H7 (cell line): Measurements from ENCODE around the gene ASB3. TPM values are rescaled to one million over a fixed set of nuclear protein-coding genes. Genes with fewer than 3 reads are reported as not detected.
A peak's percentile ranks its signal among the peaks of the same experiment; 100 is the strongest.
"Not testable (repeated sequence)": the region's sequence is repeated elsewhere in the genome, so short reads cannot be mapped to it uniquely, and the experiment has no call there.

ENCODE experiments used
- DNase-seq: peaks from one replicate; pipeline ENCODE4 v3.0.0; 2012
- H3K27me3 ChIP-seq: 2 replicates; pipeline ENCODE4 v1.6.0; 2011; ENCODE audit warnings: mild to moderate bottlenecking, low read length; ENCODE audit not compliant: control insufficient read depth, insufficient read depth
- H3K36me3 ChIP-seq: replicated peaks from 2 replicates; pipeline ENCODE4 v1.5.1; 2011; ENCODE audit warnings: low read length; ENCODE audit not compliant: control insufficient read depth, insufficient read depth
- H3K4me3 ChIP-seq: 2 replicates; pipeline ENCODE4 v1.5.1; 2011; ENCODE audit warnings: low read depth, mild to moderate bottlenecking, control low read depth, low read length, moderate library complexity; ENCODE audit not compliant: insufficient read depth
- total RNA-seq: library from RNA; depleted of rRNA; stranded (reverse); fragments of >200 nt; shearing (Covaris generic); gene quantifications from 2 replicates; pipeline ENCODE4 v1.2.3, GENCODE V29; 2014

Gene ASB3
- total RNA-seq, 1 experiment from 2014 or later: 49.2 TPM

DNA sequence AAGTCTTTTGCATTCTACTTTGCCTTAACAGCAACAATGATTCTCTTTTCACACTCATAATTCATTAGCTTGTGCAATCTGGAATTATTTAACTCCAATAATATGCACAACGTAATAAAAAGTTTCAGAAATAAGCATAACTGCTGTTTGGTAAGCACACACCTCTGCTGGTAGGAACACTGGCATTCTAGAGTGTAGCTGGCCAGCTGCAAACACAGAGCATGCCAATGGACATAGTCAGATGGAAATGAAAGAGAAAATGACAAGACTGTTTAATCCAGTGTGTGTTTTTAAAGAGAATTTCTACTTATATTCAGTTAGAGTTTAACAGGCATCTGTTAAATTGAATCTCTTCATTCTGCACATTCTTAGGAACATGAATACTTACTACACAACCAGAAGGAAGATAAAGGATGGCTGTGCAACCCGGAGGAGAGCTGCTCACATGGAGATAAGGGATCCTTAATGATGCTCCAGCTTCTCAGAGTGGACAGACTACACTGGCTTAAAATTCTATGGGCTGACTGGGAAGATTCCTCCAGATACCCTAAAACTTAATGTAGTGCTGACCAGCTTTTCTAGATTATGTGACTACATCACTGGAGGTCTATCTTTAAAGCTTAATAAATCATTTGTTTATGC, 113.8 kb downstream of the ASB3 start:
- Histone ChIP-seq H3K36me3 (no peaks in the 10 kb centered on the region), H3K27me3 (no peaks in the 10 kb centered on the region), H3K4me3 (no peak overlapping the region)
- DNase-seq: no peak

DNA sequence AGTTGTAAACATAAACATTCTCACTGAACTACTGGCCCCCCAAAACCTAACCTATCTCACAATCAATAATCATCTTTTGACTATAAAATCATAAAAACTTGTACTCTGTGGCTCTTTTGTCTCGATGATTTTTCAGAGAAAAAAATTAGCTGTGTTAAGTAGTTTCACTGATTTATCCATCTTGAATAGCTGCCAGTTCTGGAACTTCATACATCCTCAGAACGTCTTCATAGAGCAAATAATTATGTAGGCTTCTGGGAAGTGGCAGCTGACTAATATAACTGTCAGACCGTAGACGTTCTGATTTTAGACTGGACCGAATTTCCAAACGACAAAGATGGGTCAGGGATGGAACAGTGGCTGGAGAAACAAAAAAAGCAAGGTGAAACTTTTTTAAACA, 116.4 kb downstream of the ASB3 start:
- H3K27me3 ChIP-seq: no peaks in the 10 kb centered on the region
- no peak for DNase-seq
- H3K4me3 ChIP-seq: no peak overlapping the region
- H3K36me3 ChIP-seq: no peaks in the 10 kb centered on the region

DNA sequence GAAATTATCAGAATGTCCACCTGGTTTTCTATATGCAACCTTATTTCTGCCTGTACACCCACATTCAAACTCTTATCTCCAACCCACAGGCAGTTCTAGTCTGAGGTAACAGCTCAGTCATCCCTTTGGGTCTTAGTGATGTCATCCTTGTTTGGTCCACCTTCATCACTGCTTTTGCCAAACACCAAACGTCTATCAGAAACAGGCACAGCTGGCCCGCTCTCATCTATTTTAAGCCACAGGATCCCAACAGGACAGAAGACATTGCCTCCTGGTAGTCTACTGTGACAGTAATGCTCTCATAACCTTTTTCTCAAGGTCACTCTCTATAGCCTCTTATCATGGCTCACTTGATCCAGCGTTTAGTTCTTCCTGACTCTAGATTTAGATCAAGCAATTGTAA, 118.1 kb downstream of the ASB3 start:
- no peak for DNase-seq
- H3K27me3 ChIP-seq: no peaks in the 10 kb centered on the region
- H3K36me3 ChIP-seq: no peaks in the 10 kb centered on the region
- no peak overlapping the region for H3K4me3 ChIP-seq

DNA sequence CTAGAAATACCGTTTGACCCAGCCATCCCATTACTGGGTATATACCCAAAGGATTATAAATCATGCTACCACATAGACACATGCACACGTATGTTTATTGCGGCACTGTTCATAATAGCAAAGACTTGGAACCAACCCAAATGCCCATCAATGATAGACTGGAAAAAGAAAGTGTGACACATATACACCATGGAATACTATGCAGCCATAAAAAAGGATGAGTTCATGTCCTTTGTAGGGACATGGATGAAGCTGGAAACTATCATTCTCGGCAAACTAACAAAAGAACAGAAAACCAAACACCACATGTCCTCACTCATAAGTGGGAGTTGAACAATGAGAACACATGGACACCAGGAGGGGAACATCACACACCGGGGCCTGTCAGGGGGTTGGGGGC, 119.6 kb downstream of the ASB3 start:
- H3K36me3 ChIP-seq, DNase-seq, H3K27me3 ChIP-seq, H3K4me3 ChIP-seq: not testable (repeated sequence)

DNA sequence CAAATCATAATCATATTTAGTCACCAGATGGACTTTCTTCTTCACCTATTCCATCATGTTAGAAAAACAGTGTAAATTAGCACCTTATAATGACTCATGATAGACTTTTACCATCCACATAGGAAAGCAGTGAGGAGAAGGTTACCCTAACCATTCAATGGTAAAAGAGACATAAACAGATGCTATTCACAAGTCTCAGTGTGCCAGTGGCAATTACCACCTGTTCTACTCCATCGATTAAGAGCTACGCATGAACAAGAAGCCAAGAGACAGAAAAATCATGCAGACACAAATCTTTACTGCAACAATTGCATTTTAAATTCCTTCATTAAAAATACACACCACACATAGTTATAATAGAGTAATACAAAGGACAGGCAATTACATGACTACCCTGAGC, 125.9 kb downstream of the ASB3 start:
- no peaks in the 10 kb centered on the region for H3K27me3 ChIP-seq
- DNase-seq: no peak
- no peaks in the 10 kb centered on the region for H3K36me3 ChIP-seq
- H3K4me3 ChIP-seq: no peak overlapping the region

DNA sequence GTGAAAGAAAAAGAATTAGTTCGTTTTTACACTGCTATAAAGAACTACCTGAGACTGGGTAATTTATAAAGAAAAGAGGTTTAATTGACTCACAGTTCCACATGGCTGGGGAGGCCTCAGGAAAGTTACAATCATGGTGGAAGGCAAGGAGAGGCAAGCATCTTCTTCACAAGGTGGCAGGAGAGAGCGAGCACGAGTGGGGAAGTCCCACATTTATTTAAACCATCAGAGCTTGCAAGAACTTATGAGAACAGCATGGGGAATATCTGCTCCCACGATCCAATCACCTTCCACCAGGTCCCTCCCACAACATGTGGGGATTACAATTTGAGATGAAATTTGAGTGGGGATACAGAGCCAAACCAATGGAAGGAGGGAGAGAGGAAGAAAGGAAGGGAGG, 128.3 kb downstream of the ASB3 start:
- H3K36me3 ChIP-seq, DNase-seq, H3K27me3 ChIP-seq, H3K4me3 ChIP-seq: not testable (repeated sequence)

DNA sequence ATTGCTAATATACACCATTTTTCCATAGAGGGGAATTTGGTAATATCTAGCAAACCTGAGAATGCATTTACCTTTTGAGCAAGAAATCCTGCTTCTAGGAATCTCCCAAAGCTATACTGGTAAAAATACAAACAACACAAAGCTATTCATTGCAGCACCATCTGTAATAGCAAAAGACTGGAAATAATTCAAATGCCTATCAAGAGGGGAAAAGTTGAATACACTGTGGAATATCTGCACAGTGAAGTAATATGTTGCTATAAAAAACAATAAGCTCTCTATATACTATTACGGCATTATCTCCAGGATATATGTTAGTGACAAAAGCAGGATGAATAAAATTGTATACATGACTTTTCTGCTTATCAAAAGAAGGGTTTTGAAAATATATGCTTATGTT, 131.5 kb downstream of the ASB3 start:
- no peak overlapping the region for H3K4me3 ChIP-seq
- H3K27me3 ChIP-seq: no peaks in the 10 kb centered on the region
- no peaks in the 10 kb centered on the region for H3K36me3 ChIP-seq
- DNase-seq: no peak

DNA sequence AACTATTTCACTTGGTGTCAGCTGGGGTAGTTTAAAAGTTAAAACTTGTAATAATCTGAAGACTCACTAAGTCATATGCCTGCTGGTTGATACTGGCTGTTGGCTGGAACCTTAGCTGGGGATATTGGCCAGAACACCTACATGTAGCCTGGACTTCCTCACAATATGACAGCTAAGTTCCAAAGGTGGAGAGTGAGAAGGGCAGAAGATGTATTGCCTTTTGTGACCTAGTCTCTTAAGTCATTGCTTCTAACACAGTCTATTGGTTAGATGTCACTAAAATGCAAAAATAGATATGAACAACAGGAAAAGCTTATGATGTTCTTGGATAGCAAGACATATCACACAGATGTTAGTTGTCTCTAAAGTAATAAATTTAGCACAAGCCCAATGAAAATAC, 132.4 kb downstream of the ASB3 start:
- no peaks in the 10 kb centered on the region for H3K27me3 ChIP-seq

DNA sequence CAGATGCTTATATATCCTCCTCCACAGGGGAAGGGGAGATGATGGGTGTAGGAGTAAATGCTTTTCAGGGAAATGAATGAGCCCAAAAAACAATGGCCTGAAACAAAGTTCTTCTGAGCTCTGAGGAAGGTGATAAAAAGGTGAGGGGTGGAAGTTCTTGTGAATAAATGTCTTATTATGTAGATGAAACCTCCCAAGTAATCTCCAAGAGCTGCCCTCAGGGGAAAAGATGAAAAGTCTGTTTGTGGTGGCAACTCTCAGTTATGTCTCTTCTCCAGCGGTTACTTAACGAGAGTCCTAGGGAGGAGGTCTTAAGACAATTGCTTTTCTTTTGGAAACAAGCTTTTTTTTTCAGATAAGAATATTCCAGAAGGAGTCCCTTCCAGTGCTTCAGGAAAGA, 134.6 kb downstream of the ASB3 start:
- Histone ChIP-seq H3K4me3 (no peak overlapping the region), H3K27me3 (no peaks in the 10 kb centered on the region), H3K36me3 (no peaks in the 10 kb centered on the region)
- DNase-seq: no peak

More for the DNA sequence above, 132.4 kb downstream of the ASB3 start:
- H3K36me3 ChIP-seq: no peaks in the 10 kb centered on the region
- H3K4me3 ChIP-seq: no peak overlapping the region
- DNase-seq: no peak

DNA sequence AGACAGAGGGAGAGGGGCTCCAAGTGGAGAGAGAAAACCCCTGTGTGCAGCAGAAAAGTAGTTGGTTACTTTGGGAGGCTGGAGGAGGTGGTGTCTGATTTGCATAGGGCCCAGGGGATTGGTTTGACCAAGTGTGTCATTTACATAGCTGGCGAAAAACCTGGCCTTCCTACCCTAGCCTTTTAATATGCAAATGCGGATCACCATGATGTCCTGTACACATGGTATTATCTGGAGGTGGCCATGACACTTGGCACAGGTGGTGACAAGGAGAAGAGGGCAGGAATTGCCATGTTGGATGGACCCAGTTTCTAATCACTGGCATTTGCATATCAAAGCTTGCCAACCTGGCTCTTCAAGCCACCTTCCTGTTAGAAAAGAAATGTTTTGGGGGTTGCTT, 140.0 kb downstream of the ASB3 start:
- H3K27me3 ChIP-seq: no peaks in the 10 kb centered on the region
- H3K36me3 ChIP-seq: no peaks in the 10 kb centered on the region
- H3K4me3 ChIP-seq: no peak overlapping the region
- peak; percentile 35 for DNase-seq

DNA sequence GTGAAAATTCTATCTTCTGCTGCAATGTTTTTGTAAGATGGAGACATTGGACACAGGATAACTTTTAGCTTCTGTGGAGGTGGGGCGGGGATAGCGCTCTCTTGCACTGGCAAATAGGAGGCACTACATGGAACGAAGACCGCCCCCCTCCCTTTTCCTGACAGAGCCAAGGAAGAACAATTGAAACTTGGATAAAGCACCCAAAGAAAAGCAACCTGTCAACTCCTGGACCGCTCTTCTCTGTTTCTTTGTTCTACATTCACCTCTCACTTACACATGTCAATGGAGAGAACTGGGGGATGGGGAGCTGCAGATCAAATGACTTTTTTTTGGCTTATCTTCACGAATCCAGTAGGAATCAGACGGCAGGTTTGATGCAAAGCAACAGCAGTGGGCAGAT, 145.5 kb downstream of the ASB3 start:
- Histone ChIP-seq H3K36me3 (no peaks in the 10 kb centered on the region), H3K27me3 (no peaks in the 10 kb centered on the region), H3K4me3 (no peak overlapping the region)
- DNase-seq: peak; percentile 46

DNA sequence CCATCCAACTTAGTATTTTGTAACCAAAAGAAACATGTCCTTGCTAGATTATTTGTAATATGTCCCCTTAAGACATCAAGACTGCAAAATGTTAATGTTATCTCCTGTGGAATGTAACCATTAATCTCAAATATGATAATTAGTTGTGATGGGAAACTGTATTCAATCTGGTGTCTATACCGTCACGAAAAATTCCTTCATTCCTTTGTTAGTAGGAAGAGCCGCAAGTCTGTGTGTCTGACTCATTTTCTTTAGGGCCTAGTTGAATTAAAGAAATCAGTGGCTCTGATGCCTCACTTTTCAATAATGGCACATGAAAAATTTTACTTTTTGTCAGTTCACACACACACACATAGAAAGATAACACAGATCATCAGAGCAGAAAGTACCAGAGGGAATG, 146.3 kb downstream of the ASB3 start:
- DNase-seq: no peak
- H3K36me3 ChIP-seq: no peaks in the 10 kb centered on the region

DNA sequence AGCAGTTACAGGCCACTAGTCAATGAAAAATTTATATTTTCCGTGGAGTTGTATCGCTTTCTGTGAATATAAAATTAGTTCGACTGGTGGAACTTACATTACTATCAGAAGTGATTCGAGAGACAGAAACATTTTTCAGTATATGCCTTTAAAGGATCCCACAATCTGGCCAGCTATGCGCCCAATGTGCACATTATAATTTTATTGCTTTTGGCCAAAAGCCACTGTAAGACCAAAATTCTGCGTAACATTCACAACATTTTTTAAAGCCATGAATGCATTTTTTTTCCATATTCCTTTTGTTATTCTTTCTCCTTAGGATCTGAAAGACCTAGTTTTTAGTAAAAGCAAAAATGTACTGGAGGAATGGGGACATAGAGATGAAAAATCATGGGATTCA, 150.2 kb downstream of the ASB3 start:
- Histone ChIP-seq H3K36me3 (no peaks in the 10 kb centered on the region), H3K4me3 (no peak overlapping the region), H3K27me3 (no peaks in the 10 kb centered on the region)
- no peak for DNase-seq

More for the DNA sequence above, 146.3 kb downstream of the ASB3 start:
- no peak overlapping the region for H3K4me3 ChIP-seq
- no peaks in the 10 kb centered on the region for H3K27me3 ChIP-seq

DNA sequence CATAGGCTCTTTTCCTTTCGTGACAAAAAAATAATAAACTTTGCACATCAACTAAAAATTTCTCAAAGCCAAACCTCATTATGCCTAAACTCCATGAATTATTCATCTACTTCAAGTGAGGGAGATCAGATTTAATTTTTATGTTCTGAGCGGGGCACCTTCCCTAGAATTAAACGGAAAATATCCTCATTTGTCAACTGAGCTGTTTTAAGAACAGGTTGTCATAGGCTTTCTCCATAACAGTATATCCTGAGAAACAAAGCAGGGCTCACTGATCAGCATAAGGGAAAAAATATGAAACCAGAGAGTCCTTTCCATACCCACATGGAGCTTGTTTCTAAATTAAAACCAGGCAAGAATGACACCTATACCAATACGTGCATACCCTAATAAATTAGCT, 150.6 kb downstream of the ASB3 start:
- Histone ChIP-seq H3K4me3 (no peak overlapping the region), H3K27me3 (no peaks in the 10 kb centered on the region), H3K36me3 (no peaks in the 10 kb centered on the region)
- no peak for DNase-seq

DNA sequence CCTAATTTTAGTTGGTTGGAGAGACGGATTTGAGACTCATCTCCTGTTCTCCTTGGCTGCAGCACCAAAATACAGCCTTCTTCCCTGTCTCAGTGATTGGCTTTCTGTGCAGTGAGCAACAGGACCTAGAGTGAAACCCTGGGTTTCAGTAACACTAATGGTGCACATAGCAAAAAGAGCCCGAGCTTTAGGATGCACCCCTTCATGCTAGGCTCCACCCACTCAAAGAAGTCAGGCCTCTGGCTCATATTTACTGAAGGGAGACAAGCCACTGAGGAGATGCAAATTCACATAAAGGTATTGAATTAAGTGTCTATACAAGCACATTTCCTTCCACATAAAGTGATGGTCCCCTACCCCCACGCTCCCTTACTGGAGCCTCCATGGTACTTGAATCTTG, 151.1 kb downstream of the ASB3 start:
- no peak for DNase-seq
- H3K4me3 ChIP-seq: no peak overlapping the region
- no peaks in the 10 kb centered on the region for H3K36me3 ChIP-seq
- no peaks in the 10 kb centered on the region for H3K27me3 ChIP-seq

DNA sequence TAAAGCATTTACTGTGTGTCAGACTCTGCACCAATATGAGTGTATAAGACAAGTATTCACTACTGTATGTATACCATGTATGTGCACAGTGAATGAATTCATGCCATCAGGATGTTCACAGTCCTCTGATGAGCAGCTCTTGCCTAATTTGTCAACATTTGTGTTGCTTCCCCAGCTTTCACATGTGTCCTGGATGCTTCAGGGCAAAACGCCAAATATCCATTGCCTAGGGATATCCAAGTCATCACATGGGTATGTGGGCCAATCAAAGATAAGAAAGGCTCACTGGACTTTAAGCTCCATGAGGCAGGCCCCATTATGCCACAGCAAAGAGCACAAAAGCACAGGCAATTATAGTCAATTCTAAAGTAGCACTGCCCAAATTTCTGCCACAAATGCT, 153.3 kb downstream of the ASB3 start:
- no peaks in the 10 kb centered on the region for H3K36me3 ChIP-seq
- DNase-seq: no peak
- H3K4me3 ChIP-seq: no peak overlapping the region
- no peaks in the 10 kb centered on the region for H3K27me3 ChIP-seq
